ENCODE data around the gene YJEFN3. TPM values are rescaled to one million over a fixed set of nuclear protein-coding genes. Genes with fewer than 3 reads are reported as not detected.

YJEFN3 gene
- polyA plus RNA-seq, 3 donors: 2.3 TPM; not detected in 2

- H3K4me3 Mint-ChIP-seq: no peak overlapping the region
- no peaks in the 10 kb centered on the region for H3K36me3 Mint-ChIP-seq
Measured at GRCh38 chr19:19566306-19566705, 37.6 kb downstream of the YJEFN3 start.

GRCh38 chr19:19567391-19567790, 38.7 kb downstream of the YJEFN3 start:
- no peak for TF ChIP-seq CTCF (IDR thresholded peaks at IDR 0.05)

More at GRCh38 chr19:19566306-19566705, 37.6 kb downstream of the YJEFN3 start:
- WGBS (ENCODE audit: insufficient coverage): 93% methylated on average over 3 of the region's 7 CpGs
- Histone ChIP-seq H3K27ac (ENCODE audit: low read depth in 1 of 2, low read length in 2 of 2) (no peak overlapping the region), H3K9me3 (replicated peaks in 1 of 2; ENCODE audit: control insufficient read depth in 1 of 2, insufficient read depth in 1 of 2, low read length in 2 of 2) (no peaks in the 10 kb centered on the region), H3K4me2 (replicated peaks; ENCODE audit: extremely low read depth, low read length, poor library complexity, severe bottlenecking) (no peak overlapping the region), H4K20me1 (ENCODE audit: insufficient read depth, low read length) (no peaks in the 10 kb centered on the region), H3K9ac (ENCODE audit: insufficient read depth, low read length, poor library complexity, severe bottlenecking) (no peak overlapping the region), H2AFZ (ENCODE audit: insufficient read depth, low read depth, low read length, poor library complexity, severe bottlenecking) (no peak overlapping the region), H3K79me2 (ENCODE audit: insufficient read depth, low read length) (no peaks in the 10 kb centered on the region), H3K27me3 (ENCODE audit: control insufficient read depth in 2 of 2, insufficient read depth in 2 of 2, low read length in 2 of 2) (no peaks in the 10 kb centered on the region), H3K4me1 (ENCODE audit: control insufficient read depth in 1 of 2, insufficient read depth in 2 of 2, low read length in 2 of 2) (no peaks in the 10 kb centered on the region), H3K36me3 (replicated peaks in 1 of 2; ENCODE audit: control insufficient read depth in 1 of 2, insufficient read depth in 2 of 2, low read length in 2 of 2) (no peaks in the 10 kb centered on the region), H3K4me3 (replicated peaks in 1 of 3; ENCODE audit: low read depth in 2 of 3, low read length in 3 of 3) (no peak overlapping the region)
- peak overlapping the region in 1 of 7 donors; percentile 31 for H3K27ac Mint-ChIP-seq
- H3K4me1 Mint-ChIP-seq: no peaks in the 10 kb centered on the region
- no peak for TF ChIP-seq CTCF (IDR thresholded peaks at IDR 0.05)
- peaks cover 0 to 8% (median 0%) of the 10 kb centered on the region in 3 donors for H3K27me3 Mint-ChIP-seq (ENCODE audit: low read depth in 3 of 3)
- intact Hi-C loops (cut with micrococcal nuclease): no loop called here
- DNase-seq: no peak
- H3K9me3 Mint-ChIP-seq: peaks cover 0 to 3% (median 0%) of the 10 kb centered on the region in 7 donors

More at GRCh38 chr19:19567391-19567790, 38.7 kb downstream of the YJEFN3 start:
- Histone ChIP-seq H3K4me1 (ENCODE audit: control insufficient read depth in 1 of 2, insufficient read depth in 2 of 2, low read length in 2 of 2) (no peaks in the 10 kb centered on the region), H3K27me3 (ENCODE audit: control insufficient read depth in 2 of 2, insufficient read depth in 2 of 2, low read length in 2 of 2) (no peaks in the 10 kb centered on the region), H3K9ac (ENCODE audit: insufficient read depth, low read length, poor library complexity, severe bottlenecking) (no peak overlapping the region), H3K27ac (ENCODE audit: low read depth in 1 of 2, low read length in 2 of 2) (no peak overlapping the region), H3K36me3 (replicated peaks in 1 of 2; ENCODE audit: control insufficient read depth in 1 of 2, insufficient read depth in 2 of 2, low read length in 2 of 2) (no peaks in the 10 kb centered on the region), H3K79me2 (ENCODE audit: insufficient read depth, low read length) (no peaks in the 10 kb centered on the region), H3K9me3 (replicated peaks in 1 of 2; ENCODE audit: control insufficient read depth in 1 of 2, insufficient read depth in 1 of 2, low read length in 2 of 2) (no peaks in the 10 kb centered on the region), H4K20me1 (ENCODE audit: insufficient read depth, low read length) (no peaks in the 10 kb centered on the region), H3K4me3 (replicated peaks in 1 of 3; ENCODE audit: low read depth in 2 of 3, low read length in 3 of 3) (no peak overlapping the region), H3K4me2 (replicated peaks; ENCODE audit: extremely low read depth, low read length, poor library complexity, severe bottlenecking) (no peak overlapping the region), H2AFZ (ENCODE audit: insufficient read depth, low read depth, low read length, poor library complexity, severe bottlenecking) (no peak overlapping the region)
- Mint-ChIP-seq H3K4me1 (no peaks in the 10 kb centered on the region), H3K27me3 (ENCODE audit: low read depth in 3 of 3) (peaks cover 0 to 6% (median 0%) of the 10 kb centered on the region in 3 donors), H3K4me3 (no peak overlapping the region), H3K27ac (no peak overlapping the region), H3K9me3 (peaks cover 0 to 3% (median 0%) of the 10 kb centered on the region in 7 donors), H3K36me3 (no peaks in the 10 kb centered on the region)
- intact Hi-C loops (cut with micrococcal nuclease): no loop called here
- no peak for DNase-seq
- WGBS (ENCODE audit: insufficient coverage): 96% methylated on average over 3 of the region's 3 CpGs
